ENCODE results near the gene MROH2B.
A peak's percentile ranks its signal among the peaks of the same experiment; 100 is the strongest.
"Not testable (repeated sequence)": the region's sequence is repeated elsewhere in the genome, so short reads cannot be mapped to it uniquely, and the experiment has no call there.

MROH2B gene

GRCh38 chr5:41022600-41022999 is 48.5 kb downstream of the MROH2B start:
- DNase-seq (ENCODE audit: low read depth in 2 of 2) = not testable (repeated sequence)

GRCh38 chr5:41012318-41012717 is 58.8 kb downstream of the MROH2B start:
- DNase-seq (ENCODE audit: low read depth in 2 of 2) = no peak

- DNase-seq (ENCODE audit: low read depth in 2 of 2) = no peak
These were observed 60.6 kb downstream of the MROH2B start for GRCh38 chr5:41010572-41010971.

- no peak for DNase-seq (ENCODE audit: low read depth in 2 of 2)
These were observed 61.9 kb downstream of the MROH2B start for GRCh38 chr5:41009232-41009631.

GRCh38 chr5:41004931-41005330 is 66.2 kb downstream of the MROH2B start:
- no peak for DNase-seq (ENCODE audit: low read depth in 2 of 2)

GRCh38 chr5:41003670-41004376 is 67.3 kb downstream of the MROH2B start:
- DNase-seq (ENCODE audit: low read depth in 2 of 2) = no peak

- DNase-seq (ENCODE audit: low read depth in 2 of 2) = no peak
These were observed 71.2 kb downstream of the MROH2B start for GRCh38 chr5:40999966-41000365.

GRCh38 chr5:40999142-40999541 is 72.0 kb downstream of the MROH2B start:
- no peak for DNase-seq (ENCODE audit: low read depth in 2 of 2)

GRCh38 chr5:40995801-40996586 is 75.1 kb downstream of the MROH2B start:
- no peak for DNase-seq (ENCODE audit: low read depth in 2 of 2)

GRCh38 chr5:40991981-40992559 is 79.1 kb downstream of the MROH2B start:
- DNase-seq (ENCODE audit: low read depth in 2 of 2) = no peak

- DNase-seq (ENCODE audit: low read depth in 2 of 2) = no peak
These were observed 79.8 kb downstream of the MROH2B start for GRCh38 chr5:40991168-40991980.

GRCh38 chr5:40988746-40989510 is 82.2 kb downstream of the MROH2B start:
- no peak for DNase-seq (ENCODE audit: low read depth in 2 of 2)

GRCh38 chr5:40987349-40987748 is 83.8 kb downstream of the MROH2B start:
- DNase-seq (ENCODE audit: low read depth in 2 of 2) = no peak

- no peak for DNase-seq (ENCODE audit: low read depth in 2 of 2)
These were observed 84.5 kb downstream of the MROH2B start for GRCh38 chr5:40986666-40987065.

GRCh38 chr5:40985501-40985900 is 85.6 kb downstream of the MROH2B start:
- no peak for DNase-seq (ENCODE audit: low read depth in 2 of 2)

GRCh38 chr5:40984884-40985283 is 86.3 kb downstream of the MROH2B start:
- DNase-seq (ENCODE audit: low read depth in 2 of 2) = peak; percentile 2 to 4

- no peak for DNase-seq (ENCODE audit: low read depth in 2 of 2)
These were observed 87.4 kb downstream of the MROH2B start for GRCh38 chr5:40983781-40984180.

GRCh38 chr5:40981420-40981819 is 89.7 kb downstream of the MROH2B start:
- DNase-seq (ENCODE audit: low read depth in 2 of 2) = no peak

- no peak for DNase-seq (ENCODE audit: low read depth in 2 of 2)
These were observed 94.3 kb downstream of the MROH2B start for GRCh38 chr5:40976836-40977235.

- DNase-seq (ENCODE audit: low read depth in 2 of 2) = no peak
These were observed 95.1 kb downstream of the MROH2B start for GRCh38 chr5:40976041-40976440.

- DNase-seq (ENCODE audit: low read depth in 2 of 2) = no peak
These were observed 97.7 kb downstream of the MROH2B start for GRCh38 chr5:40973364-40974004.
